ENCODE data around the gene BCCIP. TPM values are rescaled to one million over a fixed set of nuclear protein-coding genes. Genes with fewer than 3 reads are reported as not detected.

BCCIP gene
- polyA plus RNA-seq, 1 of the 3 experiments (the other 2 are of a cell fraction): 28.0 TPM

GRCh38 chr10:125816548-125816947 lies 6.8 kb upstream of the BCCIP start:
- Histone ChIP-seq H3K4me1 (ENCODE audit: control insufficient read depth in 1 of 2, insufficient read depth in 2 of 2, low read depth in 1 of 2, low read length in 1 of 2) (no peaks in the 10 kb centered on the region; a peak in 2 of 4 replicates), H3K4me2 (no peak overlapping the region), H3K4me3 (ENCODE audit: low read depth in 2 of 2, low read length in 1 of 2) (no peak overlapping the region), H3F3A (replicated peaks; ENCODE audit: insufficient read depth) (no peaks in the 10 kb centered on the region), H3K27ac (ENCODE audit: low read depth in 2 of 2, low read length in 1 of 2) (no peak overlapping the region), H3K79me2 (ENCODE audit: insufficient read depth) (peaks cover 13% of the 10 kb centered on the region), H3K9me2 (no peaks in the 10 kb centered on the region), H3K36me3 (replicated peaks in 1 of 2; ENCODE audit: control insufficient read depth in 1 of 2, insufficient read depth in 2 of 2, low read length in 1 of 2) (peaks cover 4 to 36% of the 10 kb centered on the region in 2 experiments), H4K20me1 (ENCODE audit: insufficient read depth) (no peaks in the 10 kb centered on the region), H3K9ac (no peak overlapping the region), H2AFZ (ENCODE audit: low read depth) (no peak overlapping the region), H3K27me3 (ENCODE audit: insufficient read depth) (no peaks in the 10 kb centered on the region), H3K9me3 (no peaks in the 10 kb centered on the region)
- POLR2A ChIA-PET: no interaction called here
- 96% methylated on average over 4 of the region's 4 CpGs for WGBS (ENCODE audit: low lambda C conversion rate)
- TF ChIP-seq SMC3 (IDR thresholded peaks at IDR 0.05; ENCODE audit: low read depth, low read length): no peak
- TF ChIP-seq, protein P1, sequence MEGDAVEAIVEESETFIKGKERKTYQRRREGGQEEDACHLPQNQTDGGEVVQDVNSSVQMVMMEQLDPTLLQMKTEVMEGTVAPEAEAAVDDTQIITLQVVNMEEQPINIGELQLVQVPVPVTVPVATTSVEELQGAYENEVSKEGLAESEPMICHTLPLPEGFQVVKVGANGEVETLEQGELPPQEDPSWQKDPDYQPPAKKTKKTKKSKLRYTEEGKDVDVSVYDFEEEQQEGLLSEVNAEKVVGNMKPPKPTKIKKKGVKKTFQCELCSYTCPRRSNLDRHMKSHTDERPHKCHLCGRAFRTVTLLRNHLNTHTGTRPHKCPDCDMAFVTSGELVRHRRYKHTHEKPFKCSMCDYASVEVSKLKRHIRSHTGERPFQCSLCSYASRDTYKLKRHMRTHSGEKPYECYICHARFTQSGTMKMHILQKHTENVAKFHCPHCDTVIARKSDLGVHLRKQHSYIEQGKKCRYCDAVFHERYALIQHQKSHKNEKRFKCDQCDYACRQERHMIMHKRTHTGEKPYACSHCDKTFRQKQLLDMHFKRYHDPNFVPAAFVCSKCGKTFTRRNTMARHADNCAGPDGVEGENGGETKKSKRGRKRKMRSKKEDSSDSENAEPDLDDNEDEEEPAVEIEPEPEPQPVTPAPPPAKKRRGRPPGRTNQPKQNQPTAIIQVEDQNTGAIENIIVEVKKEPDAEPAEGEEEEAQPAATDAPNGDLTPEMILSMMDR (IDR thresholded peaks at IDR 0.05): no peak
- no peak for TF ChIP-seq FOSL2 (IDR thresholded peaks at IDR 0.05; ENCODE audit: borderline replicate concordance, low read depth)
- TF ChIP-seq RCOR1 (IDR thresholded peaks at IDR 0.05; ENCODE audit: low read length): no peak
- TF ChIP-seq, protein P2, sequence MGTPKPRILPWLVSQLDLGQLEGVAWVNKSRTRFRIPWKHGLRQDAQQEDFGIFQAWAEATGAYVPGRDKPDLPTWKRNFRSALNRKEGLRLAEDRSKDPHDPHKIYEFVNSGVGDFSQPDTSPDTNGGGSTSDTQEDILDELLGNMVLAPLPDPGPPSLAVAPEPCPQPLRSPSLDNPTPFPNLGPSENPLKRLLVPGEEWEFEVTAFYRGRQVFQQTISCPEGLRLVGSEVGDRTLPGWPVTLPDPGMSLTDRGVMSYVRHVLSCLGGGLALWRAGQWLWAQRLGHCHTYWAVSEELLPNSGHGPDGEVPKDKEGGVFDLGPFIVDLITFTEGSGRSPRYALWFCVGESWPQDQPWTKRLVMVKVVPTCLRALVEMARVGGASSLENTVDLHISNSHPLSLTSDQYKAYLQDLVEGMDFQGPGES (IDR thresholded peaks at IDR 0.05; ENCODE audit: low read depth, low read length): no peak
- no peak for TF ChIP-seq RAD21 (IDR thresholded peaks at IDR 0.05; ENCODE audit: low read length)
- TF ChIP-seq GATA2 (CRISPR knock-in tag; IDR thresholded peaks at IDR 0.05): no peak
- no peak for TF ChIP-seq MAX (IDR thresholded peaks at IDR 0.05; ENCODE audit: low read depth)
- TF ChIP-seq CHD2 (IDR thresholded peaks at IDR 0.05; ENCODE audit: low read length, partially characterized antibody): no peak
- no peak for TF ChIP-seq ELF1 (IDR thresholded peaks at IDR 0.05)
- TF ChIP-seq USF1 (IDR thresholded peaks at IDR 0.05; ENCODE audit: borderline replicate concordance, low read depth): no peak
- CTCF ChIA-PET: no interaction called here
- DNase-seq: no peak

DNA sequence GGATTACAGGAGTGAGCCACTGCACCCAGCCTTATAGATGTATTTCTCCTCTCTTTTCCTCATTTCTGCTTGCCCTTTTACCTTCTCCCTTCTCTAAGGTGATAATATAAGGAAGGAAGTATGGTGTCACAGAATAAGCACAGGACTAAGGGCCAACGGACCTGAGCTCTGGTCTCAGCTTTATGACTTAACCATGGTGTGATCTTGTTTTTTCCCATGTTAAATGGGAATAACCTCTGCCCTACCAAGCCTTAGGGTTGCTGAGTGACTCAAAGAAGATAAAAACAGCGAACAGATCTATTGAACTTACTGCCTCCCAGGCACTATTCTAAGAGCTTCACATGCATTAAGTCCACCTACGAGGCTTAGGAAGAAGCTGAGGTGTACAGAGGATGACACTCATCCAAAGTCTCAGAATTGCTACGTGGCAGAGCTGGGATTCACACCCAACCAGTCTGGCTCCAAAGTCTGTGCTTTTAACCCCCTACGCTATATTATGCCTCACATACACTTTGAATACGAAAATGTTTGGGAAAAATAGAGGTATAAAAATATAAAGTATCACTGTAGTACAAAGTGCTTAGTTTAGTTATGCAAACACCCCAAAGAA lies 5.9 kb upstream of the BCCIP start:
- POLR2A ChIA-PET: no interaction called here
- peaks cover 0 to 31% of the 10 kb centered on the region in 2 experiments for H3K36me3 ChIP-seq (replicated peaks in 1 of 2; ENCODE audit: control insufficient read depth in 1 of 2, insufficient read depth in 2 of 2, low read length in 1 of 2)
- no peak for DNase-seq
- no peak overlapping the region for H3K4me3 ChIP-seq (ENCODE audit: low read depth in 2 of 2, low read length in 1 of 2)
- no peaks in the 10 kb centered on the region for H3K9me3 ChIP-seq
- CTCF ChIA-PET: interaction anchor here (0.6 to 1.3 kb wide), 2 partner anchors 9 to 14 kb away, joined by 3 to 4 read pairs; no protein-coding TSS in a partner anchor
- H3K79me2 ChIP-seq (ENCODE audit: insufficient read depth): peaks cover 22% of the 10 kb centered on the region
- H3K4me2 ChIP-seq: no peak overlapping the region
- H3K9ac ChIP-seq: no peak overlapping the region
- H3K9me2 ChIP-seq: no peaks in the 10 kb centered on the region
- no peaks in the 10 kb centered on the region for H4K20me1 ChIP-seq (ENCODE audit: insufficient read depth)
- peaks cover 0 to 7% of the 10 kb centered on the region in 2 experiments; a peak in 2 of 4 replicates for H3K4me1 ChIP-seq (ENCODE audit: control insufficient read depth in 1 of 2, insufficient read depth in 2 of 2, low read depth in 1 of 2, low read length in 1 of 2)
- no peak overlapping the region for H2AFZ ChIP-seq (ENCODE audit: low read depth)
- H3K27ac ChIP-seq (ENCODE audit: low read depth in 2 of 2, low read length in 1 of 2): no peak overlapping the region
- no peaks in the 10 kb centered on the region for H3K27me3 ChIP-seq (ENCODE audit: insufficient read depth)
- H3F3A ChIP-seq (replicated peaks; ENCODE audit: insufficient read depth): no peaks in the 10 kb centered on the region
- 95% methylated on average over 6 of the region's 6 CpGs for WGBS (ENCODE audit: low lambda C conversion rate)
- TF ChIP-seq JUND (IDR thresholded peaks at IDR 0.05): no peak
- no peak for TF ChIP-seq FOSL2 (IDR thresholded peaks at IDR 0.05; ENCODE audit: borderline replicate concordance, low read depth)
- TF ChIP-seq RCOR1 (IDR thresholded peaks at IDR 0.05; ENCODE audit: low read length): no peak
- TF ChIP-seq, protein P3, sequence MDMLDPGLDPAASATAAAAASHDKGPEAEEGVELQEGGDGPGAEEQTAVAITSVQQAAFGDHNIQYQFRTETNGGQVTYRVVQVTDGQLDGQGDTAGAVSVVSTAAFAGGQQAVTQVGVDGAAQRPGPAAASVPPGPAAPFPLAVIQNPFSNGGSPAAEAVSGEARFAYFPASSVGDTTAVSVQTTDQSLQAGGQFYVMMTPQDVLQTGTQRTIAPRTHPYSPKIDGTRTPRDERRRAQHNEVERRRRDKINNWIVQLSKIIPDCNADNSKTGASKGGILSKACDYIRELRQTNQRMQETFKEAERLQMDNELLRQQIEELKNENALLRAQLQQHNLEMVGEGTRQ (IDR thresholded peaks at IDR 0.05; ENCODE audit: borderline replicate concordance, low read depth, low read length): no peak
- no peak for TF ChIP-seq RXRA (IDR thresholded peaks at IDR 0.05; ENCODE audit: borderline replicate concordance, low read depth)
- TF ChIP-seq GABPA (IDR thresholded peaks at IDR 0.05; ENCODE audit: low read depth): no peak
- TF ChIP-seq USF1 (IDR thresholded peaks at IDR 0.05; ENCODE audit: borderline replicate concordance, low read depth): no peak
- TF ChIP-seq GATA2 (CRISPR knock-in tag; IDR thresholded peaks at IDR 0.05): no peak
- no peak for TF ChIP-seq MEF2A (IDR thresholded peaks at IDR 0.05; ENCODE audit: borderline replicate concordance, low read depth)
- TF ChIP-seq, protein P1 (IDR thresholded peaks at IDR 0.05): no peak
- TF ChIP-seq MXI1 (IDR thresholded peaks at IDR 0.05; ENCODE audit: low read depth, low read length): no peak
- TF ChIP-seq EZH2phosphoT487 (IDR thresholded peaks at IDR 0.05; ENCODE audit: borderline replicate concordance, low read depth): no peak
- TF ChIP-seq CHD2 (IDR thresholded peaks at IDR 0.05; ENCODE audit: low read length, partially characterized antibody): no peak
